NT2/D1 (cell line): Measurements from ENCODE around the gene MAGEC3.

Experiments
- YY1 ChIP-seq: IDR thresholded peaks from 2 replicates; pipeline ENCODE4 v1.6.1; 2011; ENCODE audit not compliant: insufficient read length, insufficient read depth
- ZNF274 ChIP-seq: IDR thresholded peaks from 2 replicates; pipeline ENCODE4 v1.6.1; 2011; ENCODE audit warnings: mild to moderate bottlenecking, low read depth, low read length

- no peak for TF ChIP-seq YY1
- TF ChIP-seq ZNF274 = no peak
Observed at GRCh38 chrX:141811438-141811837, 26.7 kb upstream of the MAGEC3 start.
